GM11168 (cell line): ENCODE measurements around the gene CLSTN3.
"Not testable (repeated sequence)": the region's sequence is repeated elsewhere in the genome, so short reads cannot be mapped to it uniquely, and the experiment has no call there.

Source experiments
- in situ Hi-C: fragments of 300-500 bp; cut with MboI; formaldehyde crosslinking; loops from one replicate; pipeline ENCODE4 v1.12.0; 2022; ENCODE audit warnings: low sequenced_read_pairs; ENCODE audit not compliant: unreplicated experiment

The CLSTN3 gene

GRCh38 chr12:7102582-7102981 lies 27.6 kb upstream of the CLSTN3 start:
- in situ Hi-C loops: no loop called here

DNA sequence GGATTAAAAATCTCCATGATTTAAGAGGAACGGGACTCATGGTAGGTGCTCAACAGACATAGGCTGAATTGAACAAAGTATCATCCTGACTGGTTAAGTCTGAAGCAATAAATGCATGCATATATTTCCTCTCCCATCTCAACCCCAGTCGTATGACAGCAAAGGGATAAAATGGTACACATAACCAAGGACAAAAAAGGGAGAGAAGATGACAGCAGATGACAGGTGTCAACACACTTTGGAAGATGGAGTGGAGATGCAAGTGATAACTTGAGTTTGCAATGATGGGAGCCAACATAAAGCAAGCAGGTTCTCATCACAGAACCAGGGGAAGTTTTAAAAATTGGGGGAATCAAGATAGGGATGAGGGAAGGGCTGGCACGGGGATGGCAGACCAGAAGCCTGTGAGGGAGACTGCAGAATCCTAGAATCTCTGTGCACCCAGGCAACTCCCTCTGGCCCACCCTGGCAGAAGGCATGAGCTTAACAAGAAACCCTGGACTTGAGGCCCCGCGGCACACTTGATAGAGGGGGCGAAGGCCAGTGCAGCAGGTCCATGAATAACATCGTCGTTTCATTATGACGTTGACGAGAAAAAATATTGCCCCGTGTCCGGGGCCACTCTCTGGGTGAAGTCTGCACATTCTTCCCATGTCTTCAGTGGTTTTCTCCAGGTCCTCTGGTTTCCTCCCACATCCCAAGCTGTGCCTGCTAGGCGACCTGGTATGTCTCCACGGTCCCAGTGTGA lies 26.2 kb upstream of the CLSTN3 start:
- in situ Hi-C loops: no loop called here

DNA sequence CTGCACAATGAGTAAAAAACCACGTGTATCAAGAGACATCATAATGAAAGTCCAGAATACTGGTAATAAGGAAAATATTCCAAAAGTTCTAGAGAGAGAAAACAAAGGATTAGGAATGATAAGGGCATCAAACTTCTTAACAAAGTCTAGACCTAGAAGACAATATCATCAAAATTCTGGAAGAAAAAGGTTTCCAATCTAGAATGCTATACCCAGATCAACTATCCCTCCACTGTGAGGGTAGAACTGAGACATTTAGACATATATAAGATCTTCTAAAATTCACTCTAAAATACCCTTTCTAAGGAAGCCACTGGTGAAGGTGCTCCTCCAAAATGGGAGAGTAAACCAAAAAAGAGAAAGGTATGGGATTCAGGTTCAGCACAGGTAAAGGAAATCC lies 24.1 kb upstream of the CLSTN3 start:
- in situ Hi-C loops: no loop called here

GRCh38 chr12:7107181-7107580 lies 23.0 kb upstream of the CLSTN3 start:
- in situ Hi-C loops: not testable (repeated sequence)

GRCh38 chr12:7107636-7108002 lies 22.6 kb upstream of the CLSTN3 start:
- in situ Hi-C loops: no loop called here

DNA sequence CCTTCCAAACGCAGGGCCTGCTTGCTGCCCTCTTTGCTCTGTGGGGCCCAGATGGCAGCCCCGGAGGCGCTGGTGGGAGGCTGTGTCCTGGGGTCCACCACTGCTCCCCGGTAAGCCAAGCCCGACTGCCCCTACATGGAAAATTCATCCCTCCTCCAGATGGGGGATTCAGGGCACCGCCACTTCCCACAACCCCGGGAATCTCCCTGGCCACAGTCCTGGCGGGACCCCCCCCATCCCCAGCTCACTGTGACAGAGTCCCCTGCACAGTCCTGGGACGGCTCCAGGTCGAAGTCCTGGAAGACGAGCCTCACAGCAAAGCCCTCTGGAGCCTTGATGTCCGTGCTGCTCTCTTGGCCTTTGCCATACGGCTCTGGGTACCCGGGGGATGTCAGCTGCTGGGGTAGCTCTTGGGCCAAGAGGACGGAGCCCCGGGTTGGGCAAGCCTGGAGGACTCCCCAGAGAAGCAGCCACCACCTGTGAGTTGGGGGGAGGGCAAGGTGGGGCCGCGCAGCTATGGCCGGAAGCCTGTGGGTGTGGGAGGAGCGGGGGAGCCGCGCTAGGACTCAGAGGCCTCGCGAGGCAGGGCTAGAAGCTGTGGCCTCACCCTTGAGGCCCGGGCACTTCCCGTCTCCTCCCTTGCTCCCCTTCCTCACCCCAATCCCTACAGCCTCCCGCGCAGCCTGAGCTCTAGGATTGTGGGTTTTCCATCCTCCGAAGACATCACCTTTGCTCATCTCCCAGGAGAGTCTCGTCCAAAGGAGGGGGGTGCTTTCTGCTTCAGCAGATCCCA lies 22.0 kb upstream of the CLSTN3 start:
- in situ Hi-C loops: no loop called here

DNA sequence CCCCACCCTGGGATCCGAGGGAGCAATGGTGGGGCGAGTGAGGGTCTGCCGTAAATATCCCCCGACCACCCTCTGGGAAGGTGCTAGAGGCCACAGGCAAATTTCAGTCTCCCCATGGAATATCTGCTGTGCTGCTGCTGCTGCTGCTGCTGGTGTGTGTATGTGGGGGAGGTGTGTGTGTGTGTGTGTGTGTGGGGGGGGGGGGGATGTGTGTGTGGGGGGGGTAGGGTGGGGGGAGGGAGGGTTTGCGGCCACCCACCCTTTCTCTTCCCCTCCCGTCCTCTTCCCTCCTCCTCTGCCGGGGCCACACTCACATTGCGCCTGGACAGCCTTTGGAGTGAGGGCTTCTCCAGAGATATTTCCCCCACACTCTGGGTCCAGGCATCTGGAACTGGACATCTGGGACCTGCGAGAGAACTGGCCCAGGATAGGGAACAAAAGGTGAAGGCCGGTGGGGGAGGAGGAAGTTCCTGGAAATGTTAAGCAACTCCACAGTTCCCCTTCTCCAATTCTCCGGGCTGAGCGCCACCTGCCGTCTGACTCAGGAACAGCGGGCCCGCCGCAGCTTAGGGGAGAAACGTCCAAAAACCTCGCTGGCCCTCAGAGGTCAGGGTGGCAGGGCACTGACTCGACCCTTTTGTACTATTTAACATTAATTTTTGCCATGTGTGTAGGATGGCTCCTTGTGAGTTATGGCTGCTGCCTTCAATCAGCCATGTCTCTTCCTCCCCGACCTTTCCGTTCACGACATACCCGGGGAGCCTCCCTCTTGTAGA lies 21.2 kb upstream of the CLSTN3 start, which contains the start of gene C1RL:
Gene C1RL (minus strand): TSS at position 419 of the 776 bp plus-strand sequence. CDS start 34 bp downstream, at position 385.
- in situ Hi-C loops: no loop called here

DNA sequence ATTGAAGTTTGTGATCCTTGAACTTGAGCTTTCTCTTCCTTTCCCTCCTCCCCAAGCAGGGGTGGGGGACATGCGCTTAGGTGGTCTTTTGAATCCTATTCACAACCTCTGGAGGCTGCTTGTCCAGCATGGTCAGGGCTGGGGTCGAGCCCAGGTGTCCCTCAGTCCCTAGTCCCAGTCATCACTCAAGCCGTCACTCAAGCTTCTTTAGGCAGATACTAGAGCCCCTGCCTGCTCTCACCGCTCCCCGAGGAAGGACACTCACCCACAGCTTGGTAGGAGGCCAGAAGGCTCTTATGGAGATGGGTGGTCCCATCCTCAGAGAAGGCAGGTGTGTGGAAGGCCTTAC lies 20.6 kb upstream of the CLSTN3 start:
- in situ Hi-C loops: no loop called here

GRCh38 chr12:7110661-7111060 lies 19.5 kb upstream of the CLSTN3 start:
- in situ Hi-C loops: no loop called here

- in situ Hi-C loops: no loop called here
These were observed 18.1 kb upstream of the CLSTN3 start for GRCh38 chr12:7112041-7112440.

GRCh38 chr12:7113389-7113871 lies 16.7 kb upstream of the CLSTN3 start:
- in situ Hi-C loops: no loop called here

- in situ Hi-C loops: no loop called here
These were observed 16.2 kb upstream of the CLSTN3 start for GRCh38 chr12:7114008-7114407.

GRCh38 chr12:7114851-7115250 lies 15.3 kb upstream of the CLSTN3 start:
- in situ Hi-C loops: no loop called here

DNA sequence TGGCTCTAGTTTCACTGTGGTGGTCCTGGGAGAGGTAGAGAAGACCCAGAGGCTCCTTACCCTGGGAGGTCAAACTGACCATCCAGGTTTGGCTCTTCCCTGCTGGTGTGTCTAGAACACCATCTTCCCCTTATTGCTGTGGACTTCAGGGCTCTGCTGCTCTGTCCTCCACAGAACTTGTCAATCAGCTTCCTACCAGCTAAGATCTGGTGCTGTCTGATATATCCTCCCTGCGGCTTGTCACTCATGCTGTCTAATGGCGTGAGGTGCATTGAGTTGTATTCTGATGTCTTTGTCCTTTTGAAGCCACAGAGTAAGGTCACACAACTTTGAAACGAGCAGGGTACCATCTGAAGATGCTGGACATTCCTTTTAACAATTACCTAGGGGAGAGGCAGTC lies 14.0 kb upstream of the CLSTN3 start:
- in situ Hi-C loops: no loop called here

GRCh38 chr12:7116916-7117315 lies 13.3 kb upstream of the CLSTN3 start:
- in situ Hi-C loops: no loop called here

DNA sequence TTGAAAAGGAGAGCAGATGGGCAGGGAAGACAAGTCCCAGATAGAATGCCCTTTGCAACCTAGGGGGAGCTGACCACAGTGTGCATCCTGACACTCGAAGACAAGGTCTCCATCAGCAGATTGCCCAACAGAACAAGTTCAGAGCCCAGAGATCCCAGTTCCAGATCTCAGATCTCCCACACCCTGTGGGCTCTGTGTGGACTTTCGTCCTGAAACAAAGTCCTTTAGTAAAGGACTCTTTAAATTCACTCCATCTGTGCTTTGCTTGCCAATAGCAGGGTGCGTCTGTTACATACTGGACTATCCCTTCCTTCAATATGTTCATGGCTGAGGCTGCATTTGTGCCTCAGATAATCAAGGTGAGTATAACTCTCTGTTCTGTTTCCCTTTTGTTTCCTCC lies 12.5 kb upstream of the CLSTN3 start:
- in situ Hi-C loops: no loop called here

DNA sequence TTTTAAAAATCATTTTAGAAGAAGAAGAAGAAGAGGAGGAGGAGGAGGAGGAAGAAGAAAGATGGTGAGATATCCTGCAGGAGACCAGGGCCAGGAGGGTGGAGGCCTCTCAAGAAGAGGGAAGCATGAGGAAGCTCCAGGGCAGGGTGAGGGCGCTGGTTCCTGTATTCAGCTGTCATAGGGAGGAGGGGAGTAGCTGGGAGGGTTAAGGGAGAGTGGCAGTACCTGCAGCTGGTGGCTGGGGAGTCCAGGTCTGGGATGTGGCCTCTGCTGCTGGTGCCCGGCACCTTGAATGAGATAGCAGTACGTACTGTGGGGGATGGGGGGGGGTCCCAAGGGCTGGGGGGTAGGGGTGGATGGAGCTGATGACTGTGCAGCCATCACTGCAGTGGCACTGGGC lies 11.3 kb upstream of the CLSTN3 start:
- in situ Hi-C loops: no loop called here

- in situ Hi-C loops: no loop called here
These were observed 10.0 kb upstream of the CLSTN3 start for GRCh38 chr12:7120166-7120565.

DNA sequence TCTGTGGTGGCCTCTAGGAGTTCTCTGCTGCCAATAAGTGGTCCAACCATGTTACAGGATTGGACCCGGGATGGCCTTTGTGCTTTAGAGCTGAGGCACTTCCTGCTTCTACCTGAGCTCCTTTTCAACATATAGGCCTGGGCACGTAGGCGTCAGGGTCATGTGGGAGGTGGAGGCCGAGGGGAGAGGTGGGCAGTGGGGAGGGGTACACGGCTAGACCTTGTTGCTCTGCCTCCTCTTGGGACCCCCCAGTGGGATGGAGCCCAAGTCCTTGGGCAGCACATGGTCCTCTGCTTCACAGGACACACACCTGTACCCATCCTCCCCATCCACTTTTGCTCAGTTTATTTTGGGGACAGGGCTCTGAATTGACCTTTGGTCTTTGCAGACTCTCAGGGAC lies 8.8 kb upstream of the CLSTN3 start:
- in situ Hi-C loops: no loop called here

DNA sequence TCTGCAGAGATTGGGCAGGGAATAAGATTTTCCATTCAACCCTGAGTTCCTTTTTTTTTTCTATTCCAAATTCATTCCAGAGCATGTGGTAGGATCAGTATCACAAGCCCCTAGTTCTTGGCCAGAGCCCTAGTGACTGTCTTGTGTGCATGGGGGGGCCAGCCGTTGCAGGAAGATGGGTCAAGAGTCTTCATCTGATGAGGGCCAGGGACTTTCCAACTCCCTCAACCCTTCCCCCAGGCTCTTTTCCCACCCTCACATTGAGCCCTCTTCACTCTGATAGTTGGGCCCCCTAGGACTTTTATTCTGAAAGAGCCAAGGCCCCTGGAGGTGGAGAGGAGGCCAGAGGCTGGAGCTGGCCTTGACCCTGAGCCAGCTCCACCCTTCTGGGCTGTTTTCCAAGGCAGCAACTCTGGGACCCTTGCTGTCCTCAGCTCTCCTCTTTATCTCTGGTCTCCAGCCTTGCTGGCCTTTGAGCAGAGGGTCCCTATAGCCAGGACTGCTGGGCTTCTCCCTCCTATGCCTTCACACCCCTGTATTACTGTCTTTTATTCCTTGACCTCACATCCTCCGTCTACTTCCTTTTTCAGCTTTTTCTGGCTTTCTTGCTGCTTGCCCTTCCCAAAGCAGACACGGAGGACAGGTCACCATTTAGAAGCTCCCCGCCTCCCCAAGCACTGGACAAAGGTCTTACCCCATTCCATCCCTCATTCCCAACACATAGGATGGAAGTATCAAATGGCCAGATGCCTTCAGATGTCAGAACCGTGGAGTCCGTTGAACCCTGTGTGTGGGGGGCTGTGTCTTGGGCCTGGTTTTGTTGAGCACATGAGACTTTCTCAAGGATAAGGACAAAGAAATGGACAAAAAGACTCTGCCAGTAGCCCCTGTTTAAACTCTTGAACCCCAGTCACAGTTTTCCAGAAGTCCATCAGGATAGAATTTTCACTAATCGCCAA lies 7.1 kb upstream of the CLSTN3 start:
- in situ Hi-C loops: no loop called here
